GM21529 (cell line): Measurements from ENCODE around the gene COQ8B.
"Not testable (repeated sequence)": the region's sequence is repeated elsewhere in the genome, so short reads cannot be mapped to it uniquely, and the experiment has no call there.

Experiments used
- ATAC-seq: cut with Tn5 transposase; IDR thresholded peaks from one replicate; pipeline ENCODE4 v1.9.1; 2021; ENCODE audit not compliant: unreplicated experiment

The COQ8B gene

DNA sequence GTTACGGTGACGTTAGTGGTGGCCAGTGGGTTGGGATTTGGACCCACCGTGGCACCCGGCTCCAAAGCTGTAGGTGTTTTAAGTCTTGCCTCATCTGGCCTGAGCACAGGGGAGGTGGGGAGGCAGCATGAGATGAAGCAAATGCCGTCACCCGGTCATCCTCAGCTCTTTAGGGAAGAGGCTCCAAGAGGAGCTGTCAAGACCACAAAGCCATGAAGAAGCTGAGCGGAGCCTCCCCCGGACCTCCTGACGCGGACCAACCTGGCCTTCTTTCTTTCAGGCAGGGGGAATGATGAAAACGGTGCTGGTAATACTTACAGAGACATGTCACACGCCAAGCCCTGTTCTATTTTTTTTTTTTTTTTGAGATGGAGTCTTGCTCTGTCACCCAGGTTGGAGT lies 26.2 kb upstream of the COQ8B start:
- ATAC-seq, result no peak

- ATAC-seq, result no peak
Observed at GRCh38 chr19:40742477-40742876, 25.8 kb upstream of the COQ8B start.

DNA sequence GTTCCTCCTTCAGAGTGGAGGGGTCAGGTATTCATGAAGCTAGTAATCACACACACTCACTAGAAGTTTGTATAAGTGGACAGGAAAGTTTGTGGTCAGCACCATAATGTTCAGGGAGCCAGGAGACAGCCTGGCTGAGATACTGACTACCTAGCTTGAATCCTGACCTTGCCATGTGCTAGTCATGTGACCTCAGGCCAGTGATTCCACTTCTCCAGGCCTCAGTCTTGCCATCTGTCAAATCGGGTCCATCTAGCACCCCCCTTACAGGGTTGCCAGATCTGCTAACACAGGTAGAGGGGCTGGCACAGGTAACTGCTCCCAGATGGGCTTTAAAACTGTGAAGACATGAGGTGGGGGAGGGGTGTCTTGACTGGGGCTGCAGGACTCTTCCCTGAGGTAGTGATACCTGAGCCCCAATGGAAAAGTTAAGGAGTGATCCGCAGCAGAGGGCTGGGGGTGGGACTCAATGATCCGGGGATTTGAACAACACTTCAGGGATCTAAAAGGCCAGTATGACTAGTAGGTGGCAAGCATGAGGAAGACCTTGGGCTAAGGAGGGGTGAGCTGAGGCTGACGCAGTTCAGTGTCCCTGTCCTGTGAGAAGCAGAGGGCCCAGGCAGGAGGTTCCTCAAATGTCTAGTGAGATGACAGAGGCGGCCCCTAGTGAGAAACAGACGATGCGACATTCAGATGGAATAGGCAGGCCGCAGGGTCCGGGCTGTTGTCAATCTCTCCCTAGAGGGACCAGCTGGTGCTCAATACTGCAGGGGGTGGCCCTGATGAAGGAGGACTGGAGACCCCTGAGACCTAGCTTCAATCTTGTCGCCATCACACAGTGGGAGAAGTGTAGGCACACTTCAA lies 25.1 kb upstream of the COQ8B start:
- no peak for ATAC-seq

DNA sequence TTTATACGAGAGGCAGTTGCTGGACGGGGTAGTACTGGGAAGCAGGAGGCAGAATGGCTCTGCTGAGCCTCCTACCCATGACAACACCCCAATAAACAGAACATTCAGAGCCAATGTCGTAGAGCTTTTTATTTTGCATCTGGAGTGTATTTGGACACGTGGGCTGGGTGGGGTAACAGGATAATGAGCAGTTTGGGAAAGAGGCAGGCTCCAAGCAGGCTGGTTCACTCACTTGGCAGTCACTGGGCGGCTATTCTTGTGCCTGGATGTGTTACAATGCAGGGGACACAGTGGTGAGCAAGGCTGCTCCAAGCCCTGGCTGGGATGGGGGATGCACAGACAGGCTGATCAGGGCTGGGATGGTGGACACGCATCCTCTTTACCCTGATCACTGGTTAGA lies 24.1 kb upstream of the COQ8B start:
- ATAC-seq, result no peak

- no peak for ATAC-seq
Observed at GRCh38 chr19:40739871-40740703, 23.4 kb upstream of the COQ8B start.

GRCh38 chr19:40739030-40739839 lies 22.5 kb upstream of the COQ8B start:
- no peak for ATAC-seq

GRCh38 chr19:40737102-40737644 lies 20.5 kb upstream of the COQ8B start:
- ATAC-seq, result no peak

- ATAC-seq, result no peak
Observed at GRCh38 chr19:40736661-40737060, 20.0 kb upstream of the COQ8B start.

DNA sequence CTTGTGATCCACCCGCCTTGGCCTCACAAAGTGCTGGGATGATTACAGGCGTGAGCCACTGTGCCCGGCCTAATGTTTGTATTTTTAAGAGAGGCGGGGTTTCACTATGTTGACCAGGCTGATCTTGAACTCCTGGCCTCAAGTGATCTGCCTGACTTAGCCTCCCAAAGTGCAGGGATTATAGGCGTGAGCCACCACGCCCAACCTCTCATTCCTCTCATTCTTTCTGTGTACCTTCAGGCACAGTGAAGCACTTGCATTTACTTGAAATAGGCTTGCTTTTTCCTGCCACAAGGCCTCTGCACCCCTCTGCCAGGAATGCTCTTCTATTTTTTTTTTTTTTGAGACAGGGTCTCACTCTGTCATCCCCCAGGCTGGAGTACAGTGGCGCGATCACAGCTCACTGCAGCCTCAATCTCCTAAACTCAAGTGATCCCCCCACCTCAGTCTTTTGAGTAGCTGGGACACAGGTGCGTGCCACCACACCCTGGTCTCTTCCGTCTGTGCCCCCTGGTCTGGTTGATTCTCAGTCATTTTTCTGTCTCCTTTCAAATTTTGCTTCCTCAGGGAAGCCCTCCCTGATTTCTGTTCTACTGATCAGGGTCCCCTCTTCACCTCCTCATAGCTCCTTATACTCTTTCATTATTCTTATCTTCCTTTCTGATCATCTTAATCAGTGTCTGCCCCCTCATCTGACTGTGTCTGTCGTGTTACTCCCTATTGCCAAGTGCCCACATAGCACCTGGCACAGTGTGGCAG lies 18.5 kb upstream of the COQ8B start:
- no peak for ATAC-seq

DNA sequence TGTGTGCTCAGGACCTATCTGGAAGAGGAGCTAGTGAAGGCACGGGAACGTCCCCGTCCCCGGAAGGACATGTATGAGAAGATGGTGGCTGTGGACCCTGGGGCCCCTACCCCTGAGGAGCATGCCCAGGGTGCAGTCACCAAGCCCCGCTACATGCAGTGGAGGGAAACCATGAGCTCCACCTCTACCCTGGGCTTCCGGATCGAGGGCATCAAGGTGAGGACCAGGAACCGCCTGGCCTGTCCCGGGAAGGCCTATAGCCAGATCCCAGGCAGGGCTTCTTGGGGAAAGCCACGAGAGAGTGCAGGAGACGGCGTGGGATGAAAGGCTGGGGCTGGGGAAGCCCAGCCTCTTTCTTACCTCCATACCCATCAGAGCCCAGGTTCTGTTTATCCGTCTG lies 16.5 kb upstream of the COQ8B start:
- no peak for ATAC-seq

GRCh38 chr19:40732304-40732703 lies 15.6 kb upstream of the COQ8B start:
- ATAC-seq, result not testable (repeated sequence)

DNA sequence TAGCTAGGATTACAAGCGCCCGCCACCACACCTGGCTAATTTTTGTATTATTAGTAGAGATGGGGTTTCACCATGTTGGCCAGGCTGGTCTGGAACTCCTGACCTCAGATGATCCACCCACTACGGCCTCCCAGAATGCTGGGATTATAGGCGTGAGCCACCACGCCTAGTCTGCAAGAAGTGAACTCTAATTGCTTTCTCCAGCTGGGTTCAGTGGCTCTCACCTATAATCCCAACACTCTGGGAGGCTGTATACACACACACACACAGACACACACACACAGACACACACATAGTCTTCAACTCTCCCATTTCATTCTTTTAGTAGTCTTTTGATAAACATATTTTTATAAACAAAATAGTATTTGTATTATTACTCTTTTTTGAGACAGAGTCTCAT lies 13.4 kb upstream of the COQ8B start:
- ATAC-seq, result not testable (repeated sequence)

GRCh38 chr19:40726279-40726678 lies 9.6 kb upstream of the COQ8B start:
- no peak for ATAC-seq

GRCh38 chr19:40724855-40725254 lies 8.2 kb upstream of the COQ8B start:
- no peak for ATAC-seq

GRCh38 chr19:40724315-40724714 lies 7.6 kb upstream of the COQ8B start:
- ATAC-seq, result no peak

DNA sequence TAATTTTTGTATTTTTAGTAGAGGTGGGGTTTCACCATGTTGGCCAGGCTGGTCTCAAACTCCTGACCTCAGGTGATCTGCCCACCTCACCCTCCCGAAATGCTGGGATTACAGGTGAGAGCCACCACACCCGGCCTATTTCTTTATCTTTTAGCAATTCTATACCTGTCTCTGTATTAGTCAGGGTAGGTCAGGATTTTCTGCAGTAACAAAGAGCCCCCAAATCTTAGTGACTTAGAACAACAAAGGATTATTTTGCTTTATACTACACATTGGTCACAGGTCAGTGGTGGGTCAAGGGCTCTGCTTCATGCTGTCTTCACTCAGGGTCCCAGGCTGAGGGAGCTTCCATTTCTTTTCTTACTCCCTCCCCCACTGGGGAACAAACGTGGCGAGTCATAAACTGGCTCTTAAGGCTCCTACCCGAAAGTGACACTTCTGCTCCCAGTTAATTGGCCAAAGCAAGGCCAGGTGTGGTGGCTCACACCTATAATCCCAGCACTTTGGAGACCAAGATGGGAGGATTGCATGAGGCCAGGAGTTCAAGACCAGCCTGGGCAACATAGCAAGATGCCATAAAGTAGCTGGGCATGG lies 7.1 kb upstream of the COQ8B start:
- no peak for ATAC-seq

DNA sequence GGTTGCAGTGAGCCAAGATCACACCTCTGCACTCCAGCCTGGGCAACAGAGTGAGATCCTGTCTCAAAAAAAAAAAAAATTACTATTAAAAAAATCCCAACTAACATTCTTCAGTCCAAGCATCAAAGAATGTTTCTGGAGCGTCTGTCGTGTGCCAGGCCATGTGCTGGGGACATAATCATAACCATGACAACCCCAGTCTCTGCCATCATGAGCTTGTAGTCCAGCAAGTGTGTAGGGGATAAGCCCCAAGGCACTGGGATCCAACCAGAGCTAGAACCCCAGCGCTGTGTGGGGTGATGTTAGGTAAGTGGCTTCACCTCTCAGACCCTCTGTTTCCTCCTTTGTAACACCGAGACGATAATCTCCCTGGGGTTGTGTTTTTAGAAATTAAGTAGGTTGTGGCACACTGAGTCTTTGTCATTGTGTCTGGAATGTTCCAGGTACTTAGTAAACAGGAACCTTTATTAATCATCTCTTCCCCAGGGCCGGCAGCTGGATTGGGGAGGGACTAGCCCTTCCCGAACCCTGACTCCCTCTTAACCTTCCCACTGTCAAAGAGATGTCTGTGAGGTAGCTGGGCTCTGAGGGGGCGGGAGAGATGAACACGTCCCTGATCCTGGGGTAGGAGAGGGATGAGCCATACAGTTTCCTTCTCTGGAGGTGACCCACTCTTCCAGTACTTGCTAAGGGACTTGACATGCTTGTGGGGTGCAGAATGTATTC lies 5.4 kb upstream of the COQ8B start:
- ATAC-seq, result no peak

- no peak for ATAC-seq
Observed at GRCh38 chr19:40721140-40721486, 4.4 kb upstream of the COQ8B start.

DNA sequence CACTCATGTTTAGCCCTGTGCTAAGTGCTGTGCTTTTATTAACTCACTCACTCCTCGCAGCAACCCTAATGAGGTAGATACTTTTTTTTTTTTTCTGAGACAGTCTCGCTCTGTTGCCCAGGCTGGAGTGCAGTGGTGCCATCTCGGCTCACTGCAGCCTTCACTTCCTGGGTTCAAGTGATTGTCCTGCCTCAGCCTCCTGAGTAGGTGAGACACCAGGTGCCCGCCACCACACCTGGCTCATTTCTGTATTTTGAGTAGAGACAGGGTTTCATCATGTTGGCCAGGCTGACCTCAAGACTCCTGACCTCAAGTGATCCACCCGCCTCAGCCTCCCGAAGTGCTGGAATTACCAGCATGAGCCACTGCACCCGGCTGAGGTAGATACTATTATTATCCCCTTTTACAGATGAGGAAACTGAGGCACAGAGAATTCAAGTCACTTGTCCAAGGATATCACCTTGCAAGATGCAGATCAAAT lies 2.8 kb upstream of the COQ8B start:
- no peak for ATAC-seq
